Lung (tissue), 12 donors: Measurements from ENCODE around the gene CD164L2. TPM values are rescaled to one million over a fixed set of nuclear protein-coding genes. Genes with fewer than 3 reads are reported as not detected.

Experiments
- ATAC-seq: fragments of 200-7000 bp; cut with Tn5 transposase; one replicate; pipeline ENCODE4 v1.9.1; 2020; ENCODE audit warnings: moderate number of reproducible peaks; ENCODE audit not compliant: insufficient read depth, low FRiP score
- DNase-seq, 3 donors: peaks; one replicate each; pipeline ENCODE4 v3.0.0-alpha.2; 2013 to 2017
- H3K27ac ChIP-seq, 2 donors: one replicate each; pipeline ENCODE4 v1.5.1; 2013; ENCODE audit warnings: mild to moderate bottlenecking in 2 of 2, moderate library complexity in 2 of 2, control low read depth in 1 of 2, inconsistent platforms in 1 of 2, low read depth in 1 of 2, low read length in 1 of 2
- H3K27me3 ChIP-seq, 3 donors: one replicate each; pipeline ENCODE4 v1.5.1; 2013; ENCODE audit warnings: low read length in 2 of 3; ENCODE audit not compliant: control insufficient read depth in 3 of 3, insufficient read depth in 3 of 3
- H3K36me3 ChIP-seq, 4 donors: one replicate each; pipeline ENCODE4 v1.5.1; 2013; ENCODE audit warnings: low read length in 4 of 4, mild to moderate bottlenecking in 1 of 4, moderate library complexity in 1 of 4; ENCODE audit not compliant: control insufficient read depth in 4 of 4, insufficient read depth in 4 of 4
- H3K4me1 ChIP-seq, 5 donors: one replicate each; pipeline ENCODE4 v1.5.1; 2013; ENCODE audit warnings: low read length in 5 of 5, mild to moderate bottlenecking in 2 of 5, moderate library complexity in 1 of 5; ENCODE audit not compliant: control insufficient read depth in 5 of 5, insufficient read depth in 5 of 5
- H3K4me3 ChIP-seq: one replicate; pipeline ENCODE4 v1.5.1; 2013; ENCODE audit warnings: mild to moderate bottlenecking, control low read depth, moderate library complexity
- H3K9ac ChIP-seq, 2 donors: one replicate each; pipeline ENCODE4 v1.5.1; 2013; ENCODE audit warnings: low read length in 2 of 2, control low read depth in 1 of 2; ENCODE audit not compliant: insufficient read depth in 1 of 2
- H3K9me3 ChIP-seq, 4 donors: one replicate each; pipeline ENCODE4 v1.5.1; 2013; ENCODE audit warnings: low read length in 3 of 4, mild to moderate bottlenecking in 1 of 4, moderate library complexity in 1 of 4; ENCODE audit not compliant: control insufficient read depth in 4 of 4, insufficient read depth in 3 of 4
- WGBS, 2 donors: extraction: QIAGEN DNeasy Blood & Tissue Kit; methylation state at CpG; one replicate each; pipeline ENCODE4 v1.1.7; 2013; 5-methylcytosine and 5-hydroxymethylcytosine counted together
- polyA plus RNA-seq, 2 donors: library from polyadenylated mRNA; stranded (reverse); fragments of 200-250 nt; gene quantifications; one replicate each; pipeline ENCODE4 v1.2.1, GENCODE V29; 2013
- total RNA-seq, 2 donors: library from RNA; depleted of rRNA in 1 of 2; stranded (reverse); fragments of >200 nt in 1 of 2; gene quantifications; one replicate each; pipeline ENCODE4 v1.2.1, GENCODE V29; 2014 to 2021
- TF ChIP-seq, protein P1 (sequence below): IDR thresholded peaks from 2 replicates; pipeline ENCODE4 v1.5.1; 2012; ENCODE audit warnings: mild to moderate bottlenecking; ENCODE audit errors: control extremely low read depth, extremely low read depth
- donor health status: control.
- donor health status: control.
- donor health status: Bipolar disorder and iron deficiency.
- donor health status: healthy.
- donor health status: DM: yes; HTN: yes; CAD: no.

The CD164L2 gene
- total and polyA plus RNA-seq, 4 donors, result 6.3 to 19.8 (median 8.9) TPM

DNA sequence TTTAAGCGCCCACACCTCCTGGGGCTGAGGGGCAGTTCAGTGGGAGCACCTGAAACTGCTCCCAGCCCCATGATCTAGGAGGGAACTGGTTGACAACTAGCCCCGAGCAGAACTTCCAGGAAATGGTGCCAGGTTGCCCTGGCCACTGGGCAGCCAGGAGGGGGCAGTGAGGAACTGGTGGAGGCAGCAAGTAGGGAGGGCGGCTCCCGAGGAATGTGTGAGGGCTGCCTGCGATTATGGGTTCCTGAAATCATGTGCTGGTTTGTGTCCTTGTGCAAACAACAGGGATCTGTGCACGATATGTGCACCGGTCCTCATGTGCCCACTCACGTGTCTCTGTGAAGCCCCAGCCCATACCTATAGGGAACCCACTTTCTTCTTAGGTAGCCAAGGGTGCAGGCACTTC is 19.2 kb upstream of the CD164L2 start:
- peak in 2 of 3 donors; percentile 69 to 73 for DNase-seq
- whole genome bisulfite sequencing, 2 donors, result 21 to 24% methylated on average over 8 of the region's 8 CpGs
- H3K9ac ChIP-seq, result peak overlapping the region in 1 of 2 donors; percentile 4

DNA sequence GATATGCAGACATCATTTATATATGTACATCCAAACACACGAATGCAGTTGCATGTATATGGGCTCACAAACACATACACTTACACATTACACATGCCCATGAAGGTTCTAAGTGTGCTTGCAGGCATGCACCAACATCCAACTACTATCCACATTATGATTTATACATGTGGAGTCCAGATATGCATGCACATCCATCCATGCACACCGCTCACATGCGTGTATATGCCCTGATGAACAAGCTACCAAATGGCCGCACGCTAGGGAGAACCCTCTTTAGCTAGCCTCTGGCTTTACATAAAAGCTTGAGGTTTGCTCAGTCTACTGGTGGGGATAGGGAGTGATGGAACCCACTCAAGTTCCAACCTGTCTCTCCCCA is 17.8 kb upstream of the CD164L2 start:
- no peak for ATAC-seq
- Histone ChIP-seq H3K9me3 (no peaks in the 10 kb centered on the region), H3K4me3 (no peak overlapping the region), H3K4me1 (peaks cover 0 to 44% (median 23%) of the 10 kb centered on the region in 5 donors), H3K27me3 (no peaks in the 10 kb centered on the region), H3K36me3 (peaks cover 0 to 2% (median under 1%) of the 10 kb centered on the region in 4 donors), H3K9ac (no peak overlapping the region), H3K27ac (no peak overlapping the region)
- DNase-seq, result no peak
- WGBS, 2 donors, result 89 to 93% methylated on average over 5 of the region's 5 CpGs
- TF ChIP-seq, protein P1, sequence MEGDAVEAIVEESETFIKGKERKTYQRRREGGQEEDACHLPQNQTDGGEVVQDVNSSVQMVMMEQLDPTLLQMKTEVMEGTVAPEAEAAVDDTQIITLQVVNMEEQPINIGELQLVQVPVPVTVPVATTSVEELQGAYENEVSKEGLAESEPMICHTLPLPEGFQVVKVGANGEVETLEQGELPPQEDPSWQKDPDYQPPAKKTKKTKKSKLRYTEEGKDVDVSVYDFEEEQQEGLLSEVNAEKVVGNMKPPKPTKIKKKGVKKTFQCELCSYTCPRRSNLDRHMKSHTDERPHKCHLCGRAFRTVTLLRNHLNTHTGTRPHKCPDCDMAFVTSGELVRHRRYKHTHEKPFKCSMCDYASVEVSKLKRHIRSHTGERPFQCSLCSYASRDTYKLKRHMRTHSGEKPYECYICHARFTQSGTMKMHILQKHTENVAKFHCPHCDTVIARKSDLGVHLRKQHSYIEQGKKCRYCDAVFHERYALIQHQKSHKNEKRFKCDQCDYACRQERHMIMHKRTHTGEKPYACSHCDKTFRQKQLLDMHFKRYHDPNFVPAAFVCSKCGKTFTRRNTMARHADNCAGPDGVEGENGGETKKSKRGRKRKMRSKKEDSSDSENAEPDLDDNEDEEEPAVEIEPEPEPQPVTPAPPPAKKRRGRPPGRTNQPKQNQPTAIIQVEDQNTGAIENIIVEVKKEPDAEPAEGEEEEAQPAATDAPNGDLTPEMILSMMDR, result no peak

More for the DNA sequence above, 19.2 kb upstream of the CD164L2 start:
- no peak overlapping the region for H3K4me3 ChIP-seq
- TF ChIP-seq, protein P1, result peak; percentile 57
- peak; percentile 59 for ATAC-seq
- peaks cover 0 to 12% (median 6%) of the 10 kb centered on the region in 4 donors for H3K36me3 ChIP-seq
- peaks cover 0 to 44% (median 23%) of the 10 kb centered on the region in 5 donors for H3K4me1 ChIP-seq
- H3K27me3 ChIP-seq, result no peaks in the 10 kb centered on the region
- H3K9me3 ChIP-seq, result no peaks in the 10 kb centered on the region
- peak overlapping the region; percentile 21 to 82 for H3K27ac ChIP-seq

DNA sequence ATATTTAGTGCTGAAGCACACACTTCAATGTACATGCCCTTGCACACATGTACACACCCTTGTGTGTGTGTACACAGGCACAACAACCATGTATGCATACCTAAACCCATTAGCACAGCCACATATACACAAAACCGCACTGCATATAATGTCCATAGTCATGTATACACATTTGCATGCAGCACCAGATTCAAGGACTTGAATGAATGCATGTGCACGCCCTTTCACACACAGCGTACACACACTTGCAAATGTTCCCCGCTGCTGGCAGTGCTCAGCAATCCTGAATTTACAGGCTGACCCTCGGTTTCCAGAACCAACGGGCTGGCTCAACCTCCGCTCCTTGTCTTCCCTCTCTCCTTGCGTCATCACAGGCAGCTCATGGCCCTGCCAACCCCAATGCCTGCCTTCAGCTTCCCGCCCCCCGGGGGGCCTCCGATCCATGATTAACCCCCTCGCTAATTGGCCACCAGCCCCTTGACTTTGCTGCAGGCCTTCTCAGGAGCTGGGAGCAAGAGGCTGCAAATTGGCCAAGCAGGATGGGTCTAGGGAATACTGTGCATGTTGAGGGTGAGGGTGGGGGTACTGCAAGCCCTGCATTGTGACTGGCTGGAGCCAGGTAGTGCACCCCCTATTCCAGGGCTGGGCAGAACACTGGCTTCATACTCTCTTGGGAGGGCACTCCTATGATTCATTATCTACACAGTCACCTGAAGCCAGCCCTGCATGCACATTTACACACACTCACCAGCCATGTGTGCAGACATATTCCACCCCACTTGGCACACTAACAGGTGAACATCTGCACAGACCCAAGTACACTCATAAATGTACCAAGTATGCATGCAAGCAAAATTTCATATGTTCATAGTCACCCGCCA is 17.2 kb upstream of the CD164L2 start:
- DNase-seq (peak in 2 of 3 donors; percentile 47 to 54), ATAC-seq (no peak)
- peaks cover 0 to 2% (median 0%) of the 10 kb centered on the region in 4 donors for H3K36me3 ChIP-seq
- peaks cover 0 to 46% (median 25%) of the 10 kb centered on the region in 5 donors for H3K4me1 ChIP-seq
- H3K9ac ChIP-seq, result no peak overlapping the region
- TF ChIP-seq, protein P1, result no peak
- 47 to 61% methylated on average over 13 of the region's 13 CpGs for WGBS, 2 donors
- no peak overlapping the region for H3K27ac ChIP-seq
- no peaks in the 10 kb centered on the region for H3K9me3 ChIP-seq
- H3K27me3 ChIP-seq, result no peaks in the 10 kb centered on the region
- H3K4me3 ChIP-seq, result no peak overlapping the region
